Stimulated activated naive B cell treated with anti-CD40 and anti-IgM and Interleukin-4, amounts not matched to agents 10 μg/mL and 1 μg/mL and 100 μg/mL, for 72 hours (primary cell): ENCODE results near the gene CD4.
"Not testable (repeated sequence)": the region's sequence is repeated elsewhere in the genome, so short reads cannot be mapped to it uniquely, and the experiment has no call there.

Experiments
- ATAC-seq, 2 donors: fragments of 150-1000 bp; cut with Tn5 transposase; replicated peaks; 2 replicates each; pipeline ENCODE4 v1.10.0; 2021; ENCODE audit warnings: moderate library complexity in 1 of 2
- DNase-seq: peaks from one replicate; pipeline ENCODE4 v3.0.0; 2021
- H3K27ac Mint-ChIP-seq: one replicate; pipeline ENCODE4 v1.8.0; 2022; ENCODE audit warnings: mild to moderate bottlenecking, mixed read lengths
- H3K27me3 Mint-ChIP-seq, 2 donors: one replicate each; pipeline ENCODE4 v1.8.0; 2022; ENCODE audit warnings: mixed read lengths in 2 of 2
- H3K36me3 Mint-ChIP-seq, 2 donors: one replicate each; pipeline ENCODE4 v1.8.0; 2022; ENCODE audit warnings: mixed read lengths in 2 of 2, mild to moderate bottlenecking in 1 of 2
- H3K4me1 Mint-ChIP-seq, 2 donors: one replicate each; pipeline ENCODE4 v1.8.0; 2022; ENCODE audit warnings: mixed read lengths in 2 of 2, mild to moderate bottlenecking in 1 of 2
- H3K4me3 Mint-ChIP-seq, 2 donors: one replicate each; pipeline ENCODE4 v1.8.0; 2022; ENCODE audit warnings: mild to moderate bottlenecking in 2 of 2, mixed read lengths in 2 of 2, moderate library complexity in 1 of 2
- H3K9me3 Mint-ChIP-seq, 2 donors: one replicate each; pipeline ENCODE4 v1.8.0; 2022; ENCODE audit warnings: mixed read lengths in 2 of 2, mild to moderate bottlenecking in 1 of 2

The CD4 gene

DNA sequence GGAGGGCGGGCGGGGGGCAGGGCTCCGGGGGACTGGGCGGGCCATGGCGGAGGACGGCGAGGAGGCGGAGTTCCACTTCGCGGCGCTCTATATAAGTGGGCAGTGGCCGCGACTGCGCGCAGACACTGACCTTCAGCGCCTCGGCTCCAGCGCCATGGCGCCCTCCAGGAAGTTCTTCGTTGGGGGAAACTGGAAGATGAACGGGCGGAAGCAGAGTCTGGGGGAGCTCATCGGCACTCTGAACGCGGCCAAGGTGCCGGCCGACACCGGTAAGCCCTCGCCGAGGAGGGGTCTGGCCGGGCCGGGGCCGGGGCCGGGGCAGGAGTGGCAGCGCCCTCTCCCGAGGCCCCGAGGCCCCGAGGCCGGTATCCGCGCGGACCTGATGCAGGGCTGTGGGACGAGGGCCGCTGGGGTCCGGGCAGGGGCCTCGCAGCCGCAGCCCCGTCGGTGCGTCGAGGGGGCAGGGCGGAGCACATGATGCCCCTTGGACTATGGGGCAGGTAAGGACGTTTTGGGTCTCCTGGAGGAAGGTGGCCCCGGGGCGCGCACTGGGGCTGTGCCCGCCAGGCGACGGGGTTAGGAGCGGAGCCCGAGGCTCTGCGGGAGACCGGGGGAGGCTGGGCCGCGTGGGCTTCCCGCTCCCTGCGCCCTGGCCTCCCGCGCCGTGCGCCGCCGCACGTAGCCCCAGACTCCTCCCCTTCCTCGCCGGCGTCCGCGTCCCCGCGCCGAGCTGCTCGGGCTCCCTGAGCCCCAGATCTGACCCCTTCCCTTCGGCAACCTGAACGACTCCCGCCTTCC, 78.3 kb downstream of the CD4 start, which contains the start of gene TPI1:
Gene TPI1 (plus strand): TSS at position 119 of the 798 bp plus-strand sequence. CDS start 36 bp downstream, at position 155.
- H3K36me3 Mint-ChIP-seq = peaks cover 59 to 82% of the 10 kb centered on the region in 2 donors

DNA sequence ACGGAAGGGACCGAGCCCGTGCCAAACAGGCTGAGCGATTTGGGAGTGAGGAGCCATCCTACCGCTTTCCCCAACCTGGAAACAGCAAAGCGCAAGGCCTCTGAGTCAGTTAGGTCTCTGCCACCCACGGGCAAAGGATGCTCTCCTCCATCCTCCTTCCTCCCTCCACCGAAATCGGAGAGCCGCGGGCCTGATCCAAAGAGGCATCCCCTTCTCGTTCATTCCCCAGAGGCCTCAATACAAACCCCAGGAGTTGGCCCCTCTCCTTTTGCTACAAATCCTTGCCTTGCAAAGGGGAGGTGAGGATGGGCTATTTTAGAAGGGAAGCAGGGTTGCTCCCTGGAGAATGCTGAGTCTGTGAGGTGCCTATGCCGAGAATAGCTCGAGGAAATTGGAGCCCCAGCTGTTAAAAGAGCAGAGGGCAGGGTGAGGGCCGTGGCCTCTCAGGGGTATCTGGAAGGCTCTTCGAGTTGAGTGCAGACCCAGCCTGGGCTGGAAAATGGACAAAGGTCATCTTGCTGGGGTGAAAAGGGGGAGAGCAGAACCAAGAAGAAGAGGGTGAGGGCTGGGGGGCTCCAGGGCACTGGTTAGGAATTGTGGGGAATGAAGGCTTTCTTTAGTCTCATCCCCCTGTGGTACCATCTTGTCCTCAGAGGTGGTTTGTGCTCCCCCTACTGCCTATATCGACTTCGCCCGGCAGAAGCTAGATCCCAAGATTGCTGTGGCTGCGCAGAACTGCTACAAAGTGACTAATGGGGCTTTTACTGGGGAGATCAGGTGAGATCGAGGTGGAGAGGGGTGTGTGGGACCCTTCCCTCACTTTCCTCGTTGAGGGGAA, 79.1 kb downstream of the CD4 start:
- Mint-ChIP-seq H3K9me3 (no peaks in the 10 kb centered on the region), H3K27me3 (no peaks in the 10 kb centered on the region), H3K36me3 (peaks cover 56 to 79% of the 10 kb centered on the region in 2 donors), H3K4me3 (peak overlapping the region; percentile 96 to 97), H3K4me1 (peaks cover 48 to 64% of the 10 kb centered on the region in 2 donors), H3K27ac (peak overlapping the region; percentile 95)
- peak in 1 of 2 donors; percentile 2 for ATAC-seq
- DNase-seq = no peak

More for the DNA sequence above, 78.3 kb downstream of the CD4 start, which contains the start of gene TPI1:
- no peaks in the 10 kb centered on the region for H3K9me3 Mint-ChIP-seq
- peak within 1 kb of the TSS; percentile 96 to 97 for H3K4me3 Mint-ChIP-seq
- H3K4me1 Mint-ChIP-seq = peaks cover 48 to 58% of the 10 kb centered on the region in 2 donors
- ATAC-seq (peak; percentile 81 to 85), DNase-seq (peak; percentile 70)
- no peaks in the 10 kb centered on the region for H3K27me3 Mint-ChIP-seq
- H3K27ac Mint-ChIP-seq = peak within 1 kb of the TSS; percentile 99

DNA sequence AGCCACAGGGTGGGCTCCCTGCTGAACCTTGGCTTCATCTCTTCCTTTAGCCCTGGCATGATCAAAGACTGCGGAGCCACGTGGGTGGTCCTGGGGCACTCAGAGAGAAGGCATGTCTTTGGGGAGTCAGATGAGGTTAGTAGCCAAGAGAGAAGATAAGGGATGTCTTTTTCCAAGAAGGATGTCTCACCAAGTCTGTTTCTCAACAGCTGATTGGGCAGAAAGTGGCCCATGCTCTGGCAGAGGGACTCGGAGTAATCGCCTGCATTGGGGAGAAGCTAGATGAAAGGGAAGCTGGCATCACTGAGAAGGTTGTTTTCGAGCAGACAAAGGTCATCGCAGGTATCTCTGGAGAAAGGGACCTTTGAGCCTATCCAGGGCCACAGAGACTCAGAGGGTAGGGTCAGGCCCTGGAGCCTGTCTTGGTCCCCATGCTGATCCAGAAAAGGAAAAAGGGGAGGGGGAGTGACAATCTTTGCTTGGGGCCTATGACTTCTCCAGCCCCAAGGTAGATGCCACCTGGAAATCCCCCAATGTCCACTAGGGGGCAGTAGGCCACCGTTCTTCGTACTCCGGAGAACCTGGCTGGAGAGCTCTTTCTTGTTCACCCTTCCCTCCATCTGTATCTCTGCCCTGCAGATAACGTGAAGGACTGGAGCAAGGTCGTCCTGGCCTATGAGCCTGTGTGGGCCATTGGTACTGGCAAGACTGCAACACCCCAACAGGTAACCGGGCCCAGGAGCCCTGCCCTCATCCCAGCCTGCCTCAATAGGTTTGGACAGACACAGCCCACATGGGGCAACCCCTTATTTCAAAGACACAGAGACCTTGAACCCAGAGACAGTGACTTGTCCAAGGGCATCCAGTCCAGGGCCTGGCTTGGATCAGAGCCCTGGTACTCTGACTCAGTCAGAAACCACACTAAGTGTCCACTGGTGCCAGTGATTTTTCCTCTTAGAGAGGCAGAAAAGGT, 80.0 kb downstream of the CD4 start:
- peak; percentile 8 to 11 for ATAC-seq
- DNase-seq = peak; percentile 69
- Mint-ChIP-seq H3K27me3 (no peaks in the 10 kb centered on the region), H3K27ac (peak overlapping the region; percentile 95), H3K4me3 (peak overlapping the region; percentile 96 to 97), H3K4me1 (peaks cover 51 to 72% of the 10 kb centered on the region in 2 donors), H3K9me3 (no peaks in the 10 kb centered on the region), H3K36me3 (peaks cover 52 to 71% of the 10 kb centered on the region in 2 donors)

DNA sequence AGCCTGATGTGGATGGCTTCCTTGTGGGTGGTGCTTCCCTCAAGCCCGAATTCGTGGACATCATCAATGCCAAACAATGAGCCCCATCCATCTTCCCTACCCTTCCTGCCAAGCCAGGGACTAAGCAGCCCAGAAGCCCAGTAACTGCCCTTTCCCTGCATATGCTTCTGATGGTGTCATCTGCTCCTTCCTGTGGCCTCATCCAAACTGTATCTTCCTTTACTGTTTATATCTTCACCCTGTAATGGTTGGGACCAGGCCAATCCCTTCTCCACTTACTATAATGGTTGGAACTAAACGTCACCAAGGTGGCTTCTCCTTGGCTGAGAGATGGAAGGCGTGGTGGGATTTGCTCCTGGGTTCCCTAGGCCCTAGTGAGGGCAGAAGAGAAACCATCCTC, 81.0 kb downstream of the CD4 start:
- H3K4me1 Mint-ChIP-seq = peaks cover 51 to 72% of the 10 kb centered on the region in 2 donors
- H3K27ac Mint-ChIP-seq, H3K27me3 Mint-ChIP-seq, H3K9me3 Mint-ChIP-seq, DNase-seq, ATAC-seq: not testable (repeated sequence)
- H3K4me3 Mint-ChIP-seq = peak overlapping the region in 1 of 2 donors; percentile 13
- peaks cover 45 to 62% of the 10 kb centered on the region in 2 donors for H3K36me3 Mint-ChIP-seq
